ENCODE measurements around the gene PLP1.

The PLP1 gene

GRCh38 chrX:103734125-103734760, 42.4 kb upstream of the PLP1 start:
- TF ChIP-seq CTCF (IDR thresholded peaks at IDR 0.05; ENCODE audit: insufficient read depth, missing control alignments), result no peak
- FAIRE-seq (no peak), DNase-seq (ENCODE audit: insufficient read length, low spot score) (no peak)

DNA sequence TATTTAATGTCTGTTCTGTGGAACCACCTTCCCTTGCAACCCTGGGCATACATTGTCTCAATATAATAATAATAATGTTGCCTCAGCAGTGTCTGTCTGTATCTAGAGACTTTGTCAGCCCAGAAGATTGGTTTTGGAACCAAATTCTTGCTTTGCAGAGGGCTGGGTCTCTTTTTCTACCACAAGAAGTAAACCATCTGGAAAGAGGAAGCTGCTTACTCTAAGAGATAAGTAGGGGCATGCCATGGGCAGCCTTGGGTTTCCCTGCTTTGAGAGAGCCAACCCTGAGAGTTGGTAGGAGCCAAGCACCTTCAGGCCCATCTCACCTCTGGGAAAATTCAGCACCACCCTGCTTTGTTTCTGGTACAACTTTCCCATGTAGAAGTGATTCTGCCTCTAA, 38.9 kb upstream of the PLP1 start:
- no peak for TF ChIP-seq CTCF (IDR thresholded peaks at IDR 0.05; ENCODE audit: insufficient read depth, missing control alignments)
- DNase-seq (ENCODE audit: insufficient read length, low spot score) (no peak), FAIRE-seq (no peak)

- TF ChIP-seq CTCF (IDR thresholded peaks at IDR 0.05; ENCODE audit: insufficient read depth, missing control alignments), result no peak
- no peak for FAIRE-seq
- no peak for DNase-seq (ENCODE audit: insufficient read length, low spot score)
Measured at GRCh38 chrX:103739421-103739820, 37.2 kb upstream of the PLP1 start.

DNA sequence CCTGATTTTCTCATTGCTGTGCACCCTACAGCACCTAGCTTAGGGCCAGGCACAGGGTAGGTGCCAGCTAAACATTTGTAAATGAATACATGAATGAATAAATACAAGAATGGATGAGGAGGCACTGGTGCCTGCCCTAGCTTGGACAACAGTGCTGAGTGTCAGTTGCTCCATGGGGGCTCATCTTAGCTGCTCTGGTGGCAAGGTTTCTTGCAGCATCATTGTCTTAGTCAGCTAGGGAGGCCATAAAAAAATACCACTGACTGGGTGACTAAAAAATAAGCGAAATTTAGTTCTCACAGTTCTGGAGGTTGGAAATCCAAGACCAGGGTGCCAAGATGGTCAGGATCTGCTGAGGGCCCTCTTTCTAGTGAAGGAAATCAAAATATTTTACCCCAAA, 34.8 kb upstream of the PLP1 start:
- no peak for TF ChIP-seq CTCF (IDR thresholded peaks at IDR 0.05; ENCODE audit: insufficient read depth, missing control alignments)
- FAIRE-seq (no peak), DNase-seq (ENCODE audit: insufficient read length, low spot score) (no peak)

- no peak for TF ChIP-seq CTCF (IDR thresholded peaks at IDR 0.05; ENCODE audit: insufficient read depth, missing control alignments)
- no peak for FAIRE-seq
Measured at GRCh38 chrX:103742339-103742738, 34.3 kb upstream of the PLP1 start.

DNA sequence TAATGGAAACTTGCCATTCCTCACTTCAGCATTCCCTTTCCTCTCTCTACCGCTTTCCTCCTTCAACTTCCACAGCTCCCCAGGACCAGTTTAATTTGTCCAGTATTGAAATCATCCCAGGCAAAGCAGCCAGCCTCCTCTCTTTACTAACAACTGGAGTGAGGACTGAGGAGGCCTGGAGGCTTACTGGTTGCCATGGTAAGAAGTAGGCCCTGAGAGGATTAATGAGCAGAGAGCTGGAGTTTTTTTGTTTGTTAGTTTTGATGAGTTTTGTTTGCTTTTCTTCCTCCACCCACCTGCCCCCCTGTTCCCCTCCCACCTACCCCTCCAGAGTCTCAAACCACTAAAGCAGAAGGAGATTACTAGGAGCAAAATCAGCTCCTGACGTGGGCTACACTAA, 29.5 kb upstream of the PLP1 start:
- TF ChIP-seq CTCF (IDR thresholded peaks at IDR 0.05; ENCODE audit: insufficient read depth, missing control alignments), result no peak
- no peak for FAIRE-seq

More at GRCh38 chrX:103742339-103742738, 34.3 kb upstream of the PLP1 start:
- DNase-seq (ENCODE audit: insufficient read length, low spot score), result no peak

GRCh38 chrX:103754401-103754800, 22.2 kb upstream of the PLP1 start:
- no peak for DNase-seq (ENCODE audit: insufficient read length, low spot score)
- FAIRE-seq, result no peak
- TF ChIP-seq CTCF (IDR thresholded peaks at IDR 0.05; ENCODE audit: insufficient read depth, missing control alignments), result no peak

More for the DNA sequence above, 29.5 kb upstream of the PLP1 start:
- no peak for DNase-seq (ENCODE audit: insufficient read length, low spot score)
